Measurements from ENCODE around the gene THOC5.

THOC5 gene

DNA sequence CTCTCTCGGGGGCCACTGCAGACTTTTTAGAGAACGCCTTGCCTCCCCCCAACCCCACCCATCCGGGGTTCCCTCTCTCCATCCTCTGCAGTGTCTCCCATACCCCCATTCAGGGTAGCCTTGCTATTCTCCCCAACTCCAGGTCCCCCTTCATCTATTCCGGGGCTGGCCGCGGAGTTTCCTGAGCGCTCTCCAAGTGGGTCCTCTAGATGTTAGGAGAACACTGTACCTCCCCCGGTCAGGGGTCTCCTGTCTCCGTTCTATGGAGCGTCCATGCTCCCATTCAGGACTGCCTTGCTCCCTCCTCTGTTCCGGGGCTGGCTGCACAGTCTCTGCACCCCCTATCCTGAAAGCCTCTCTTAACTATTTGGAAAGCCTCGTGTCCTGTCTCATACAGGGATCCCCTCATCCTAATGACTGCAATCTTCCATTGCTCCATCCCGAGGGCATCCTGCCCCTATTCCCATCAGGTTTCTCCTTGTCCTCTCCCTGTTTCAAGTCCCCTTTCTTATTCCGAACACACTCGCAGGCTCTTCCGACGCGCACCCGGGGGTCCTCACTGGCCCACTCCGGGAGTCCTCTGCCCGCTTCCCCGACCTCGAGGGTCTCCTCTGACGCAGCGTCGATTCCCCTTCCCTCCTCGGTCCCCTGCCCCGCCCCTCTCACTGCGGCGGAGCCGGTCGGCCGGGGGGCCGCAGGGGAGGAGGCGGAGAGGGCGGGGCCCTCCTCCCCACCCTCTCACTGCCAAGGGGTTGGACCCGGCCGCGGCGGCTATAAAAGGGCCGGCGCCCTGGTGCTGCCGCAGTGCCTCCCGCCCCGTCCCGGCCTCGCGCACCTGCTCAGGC lies 73.9 kb downstream of the THOC5 start, which contains the start of gene NEFH:
Gene NEFH (plus strand): TSS at position 802 of the 845 bp plus-strand sequence. CDS start 45 bp downstream, outside the sequence.
- Mint-ChIP-seq H3K4me1 (peaks cover 10% of the 10 kb centered on the region), H3K27ac (peak within 1 kb of the TSS; percentile 57), H3K4me3 (peak within 1 kb of the TSS; percentile 77), H3K27me3 (peaks cover 50% of the 10 kb centered on the region), H3K9me3 (no peaks in the 10 kb centered on the region), H3K36me3 (ENCODE audit: low read depth) (no peaks in the 10 kb centered on the region)
- DNase-seq, result no peak
- no peak for ATAC-seq

DNA sequence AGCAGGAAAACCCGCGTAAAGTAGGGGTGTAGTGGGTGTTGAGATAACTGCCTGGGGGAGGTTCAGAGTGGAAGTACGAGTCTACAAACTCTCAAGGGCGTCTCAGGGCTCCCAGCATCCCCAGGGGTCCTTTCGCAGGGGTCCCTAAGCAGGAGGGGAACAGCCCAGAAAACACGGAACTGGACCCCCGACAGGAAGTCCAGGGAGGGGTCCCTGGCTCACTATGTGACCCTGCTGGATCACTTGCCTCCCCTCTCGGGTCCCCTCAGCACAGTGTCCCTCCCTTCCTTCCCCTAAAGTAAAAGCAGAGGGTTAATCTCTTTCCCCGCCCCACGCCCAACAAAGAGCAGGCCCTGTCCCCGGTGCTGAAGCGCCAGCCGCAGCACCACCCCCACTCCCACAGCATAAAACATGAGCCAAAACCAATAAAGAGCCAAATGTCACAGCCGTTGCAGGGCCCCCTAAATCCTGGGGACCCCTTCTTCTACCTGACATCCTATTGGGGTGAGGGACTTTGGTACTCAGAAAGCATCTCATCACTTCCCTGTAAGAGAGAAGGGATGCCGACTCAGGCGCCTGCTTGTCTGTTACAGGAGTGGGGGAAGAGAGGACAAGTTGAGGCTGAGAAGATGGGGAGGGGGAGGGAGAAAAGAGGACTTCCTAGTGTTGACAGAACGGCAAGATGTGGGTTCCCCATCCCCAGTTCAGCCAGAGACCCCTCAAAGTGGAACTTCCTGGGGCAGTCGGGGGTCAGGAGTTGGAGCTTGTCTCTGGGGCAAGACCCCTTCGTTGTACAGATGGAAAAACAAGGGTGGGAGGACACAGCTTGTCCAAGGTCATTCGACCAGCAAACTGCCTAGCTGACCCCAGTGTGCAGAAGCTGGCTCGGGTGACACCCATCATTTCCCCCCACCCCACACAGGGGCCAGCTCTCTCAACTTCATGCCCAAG lies 75.0 kb downstream of the THOC5 start:
- Mint-ChIP-seq H3K27me3 (peaks cover 50% of the 10 kb centered on the region), H3K36me3 (ENCODE audit: low read depth) (no peaks in the 10 kb centered on the region), H3K4me3 (no peak overlapping the region), H3K9me3 (no peaks in the 10 kb centered on the region), H3K4me1 (peaks cover 10% of the 10 kb centered on the region), H3K27ac (no peak overlapping the region)
- no peak for ATAC-seq
- DNase-seq, result peak; percentile 25

DNA sequence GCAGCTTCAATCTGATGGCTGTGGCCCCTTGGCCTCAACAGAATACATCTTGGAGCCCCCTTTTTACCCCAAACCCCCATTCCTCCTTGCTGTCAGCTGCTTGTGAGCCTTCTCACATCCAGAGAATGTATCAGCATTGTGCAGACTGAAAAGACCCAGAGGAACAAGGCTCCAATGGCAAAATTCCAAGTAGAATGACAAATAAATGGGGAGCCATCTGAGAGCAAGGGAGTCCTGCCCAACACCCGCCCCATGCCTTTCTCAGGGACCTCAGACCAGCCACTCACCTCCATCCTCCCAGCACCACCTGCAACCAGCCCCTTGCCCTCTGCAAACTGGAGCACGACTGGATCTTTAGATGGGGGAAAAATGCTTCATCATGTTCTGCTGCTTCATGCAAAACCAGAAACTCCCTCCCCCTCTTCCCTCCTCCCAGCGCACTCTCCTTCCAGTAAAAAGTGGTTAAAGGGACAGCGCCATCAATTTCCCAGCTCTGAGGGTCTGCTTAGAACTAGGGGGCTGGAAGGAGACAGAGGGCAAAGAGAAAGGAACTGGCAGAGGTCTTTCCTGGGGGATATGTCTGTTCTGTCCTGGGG lies 75.7 kb downstream of the THOC5 start:
- H3K27me3 Mint-ChIP-seq, result peaks cover 50% of the 10 kb centered on the region
- H3K27ac Mint-ChIP-seq, result no peak overlapping the region
- peaks cover 10% of the 10 kb centered on the region for H3K4me1 Mint-ChIP-seq
- H3K9me3 Mint-ChIP-seq, result no peaks in the 10 kb centered on the region
- DNase-seq (no peak), ATAC-seq (no peak)
- no peaks in the 10 kb centered on the region for H3K36me3 Mint-ChIP-seq (ENCODE audit: low read depth)
- no peak overlapping the region for H3K4me3 Mint-ChIP-seq

DNA sequence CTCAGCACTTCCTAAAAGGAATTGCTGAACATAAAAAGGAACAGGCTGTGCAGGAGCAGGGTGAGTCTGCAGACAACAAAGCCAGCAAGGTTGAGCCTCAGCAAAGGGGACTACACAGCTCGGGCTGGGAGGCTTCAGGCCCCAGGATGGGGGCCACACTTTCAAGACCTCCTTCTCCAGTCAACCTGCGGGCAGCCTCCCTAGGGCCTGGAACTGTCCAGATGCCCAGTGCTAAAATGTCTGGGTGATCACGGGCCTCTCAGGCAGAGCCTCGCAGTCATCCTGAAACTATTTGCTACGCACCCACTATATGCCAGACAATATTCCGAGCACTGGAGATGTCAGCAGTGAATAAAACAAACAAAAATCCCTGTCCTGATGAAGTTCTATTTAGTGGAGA lies 77.4 kb downstream of the THOC5 start:
- H3K4me1 Mint-ChIP-seq, result peaks cover 4% of the 10 kb centered on the region
- ATAC-seq, result no peak
- H3K36me3 Mint-ChIP-seq (ENCODE audit: low read depth), result no peaks in the 10 kb centered on the region
- H3K9me3 Mint-ChIP-seq, result no peaks in the 10 kb centered on the region
- no peak overlapping the region for H3K27ac Mint-ChIP-seq
- no peak overlapping the region for H3K4me3 Mint-ChIP-seq
- peaks cover 45% of the 10 kb centered on the region for H3K27me3 Mint-ChIP-seq
- DNase-seq, result no peak

DNA sequence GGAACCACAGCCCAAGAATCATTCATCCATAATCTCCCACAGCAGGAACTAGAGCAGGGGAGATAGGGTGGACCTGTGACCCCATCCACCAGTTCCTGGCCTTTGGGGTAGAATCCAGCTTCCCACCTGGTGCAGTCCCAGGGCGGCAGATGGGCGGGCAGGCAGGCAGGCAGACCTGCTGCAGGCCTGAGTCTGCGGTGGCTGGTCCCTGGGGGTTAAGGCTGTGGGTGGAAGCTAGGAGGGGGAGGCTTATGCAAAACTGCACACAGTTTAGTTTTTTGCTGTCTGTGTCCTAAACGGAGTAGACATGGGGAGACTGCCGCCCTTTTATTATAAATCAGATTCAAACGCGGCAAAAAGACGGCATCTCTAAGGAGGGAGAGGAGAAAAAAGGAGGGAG lies 78.0 kb downstream of the THOC5 start:
- ATAC-seq (no peak), DNase-seq (no peak)
- Mint-ChIP-seq H3K4me1 (peaks cover 3% of the 10 kb centered on the region), H3K9me3 (no peaks in the 10 kb centered on the region), H3K4me3 (no peak overlapping the region), H3K27ac (no peak overlapping the region), H3K36me3 (ENCODE audit: low read depth) (no peaks in the 10 kb centered on the region), H3K27me3 (peaks cover 49% of the 10 kb centered on the region)

DNA sequence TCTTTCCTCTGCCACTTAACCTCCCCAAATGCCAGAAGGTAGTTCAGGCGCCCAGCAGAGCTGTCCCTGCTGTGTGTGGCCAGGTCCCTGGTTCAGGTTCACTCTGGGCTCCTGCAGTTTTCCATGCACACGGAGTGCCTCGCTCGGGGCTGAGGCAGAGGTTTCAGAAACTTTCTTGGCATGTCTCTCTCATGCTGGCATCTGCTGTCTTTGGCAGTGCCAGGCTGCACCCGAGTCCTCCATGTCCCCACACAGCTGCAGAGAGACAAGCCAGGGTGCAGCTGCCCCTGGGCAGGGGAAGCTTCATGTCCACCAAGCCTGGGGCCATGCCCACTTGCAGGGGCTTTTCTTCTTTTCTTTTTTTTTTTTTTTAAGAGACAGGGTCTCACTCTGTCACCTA lies 80.6 kb downstream of the THOC5 start:
- Mint-ChIP-seq H3K27ac (no peak overlapping the region), H3K27me3 (peaks cover 37% of the 10 kb centered on the region), H3K9me3 (no peaks in the 10 kb centered on the region), H3K36me3 (ENCODE audit: low read depth) (no peaks in the 10 kb centered on the region), H3K4me3 (no peak overlapping the region), H3K4me1 (no peaks in the 10 kb centered on the region)
- DNase-seq (no peak), ATAC-seq (no peak)

DNA sequence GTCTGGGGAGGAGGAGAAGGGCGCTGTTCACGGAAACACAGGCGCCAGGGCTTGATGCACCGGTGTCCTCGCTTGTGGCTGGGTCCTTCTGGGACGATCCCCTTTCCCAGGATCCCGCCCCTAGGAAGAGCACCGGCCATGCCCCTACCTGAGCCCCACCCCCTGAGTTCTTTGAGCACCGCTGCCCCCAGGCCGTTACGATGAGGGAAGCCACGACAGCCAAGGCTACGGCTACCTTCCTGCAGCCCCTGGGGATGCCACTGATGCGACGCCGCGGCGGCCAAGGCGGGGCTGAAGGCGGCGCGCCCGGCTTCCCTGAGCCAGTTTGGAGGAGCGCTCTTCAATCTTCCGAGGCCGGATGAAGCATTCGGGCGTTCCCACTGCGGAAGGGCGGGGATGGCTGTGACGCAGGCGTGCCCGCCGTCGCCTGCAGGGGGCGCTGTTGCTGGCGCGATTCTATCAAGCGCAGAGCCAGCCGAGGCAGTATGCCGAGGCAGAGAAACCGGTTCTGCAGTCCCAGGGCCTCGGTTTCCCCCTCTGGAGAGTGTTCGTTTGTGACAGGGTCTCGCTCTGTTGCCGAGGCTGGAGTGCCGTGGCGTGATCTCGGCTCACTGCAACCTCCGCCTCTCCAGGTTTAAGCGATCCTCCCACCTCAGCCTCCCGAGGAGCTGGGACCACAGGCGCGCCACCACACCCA lies 83.2 kb downstream of the THOC5 start:
- no peaks in the 10 kb centered on the region for H3K9me3 Mint-ChIP-seq
- ATAC-seq (peak; percentile 85), DNase-seq (peak; percentile 88)
- H3K4me3 Mint-ChIP-seq, result peak overlapping the region; percentile 60
- no peaks in the 10 kb centered on the region for H3K4me1 Mint-ChIP-seq
- H3K27me3 Mint-ChIP-seq, result peaks cover 20% of the 10 kb centered on the region
- H3K36me3 Mint-ChIP-seq (ENCODE audit: low read depth), result no peaks in the 10 kb centered on the region
- no peak overlapping the region for H3K27ac Mint-ChIP-seq

DNA sequence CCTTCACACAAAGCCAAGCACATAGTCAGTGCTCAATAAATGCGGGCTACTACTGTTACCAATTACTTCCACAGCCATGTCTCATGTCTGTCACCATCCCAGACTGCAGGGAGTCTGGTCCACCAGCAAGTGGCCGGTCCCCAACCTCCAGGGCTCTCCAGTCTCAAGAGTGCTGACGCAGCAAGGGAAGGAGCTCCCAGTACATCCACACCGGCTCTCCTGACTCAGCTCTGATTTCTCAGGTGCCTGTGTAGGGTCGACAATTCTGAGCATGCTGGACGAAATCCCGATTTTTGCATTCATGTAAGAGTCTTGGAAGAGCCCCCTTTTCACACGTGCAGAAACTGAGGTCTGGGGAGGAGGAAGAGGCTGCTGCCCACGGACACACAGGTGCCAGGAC lies 83.8 kb downstream of the THOC5 start:
- ATAC-seq (no peak), DNase-seq (no peak)
- H3K4me3 Mint-ChIP-seq, result peak overlapping the region; percentile 42
- no peaks in the 10 kb centered on the region for H3K36me3 Mint-ChIP-seq (ENCODE audit: low read depth)
- no peak overlapping the region for H3K27ac Mint-ChIP-seq
- no peaks in the 10 kb centered on the region for H3K4me1 Mint-ChIP-seq
- H3K9me3 Mint-ChIP-seq, result no peaks in the 10 kb centered on the region
- peaks cover 20% of the 10 kb centered on the region for H3K27me3 Mint-ChIP-seq

DNA sequence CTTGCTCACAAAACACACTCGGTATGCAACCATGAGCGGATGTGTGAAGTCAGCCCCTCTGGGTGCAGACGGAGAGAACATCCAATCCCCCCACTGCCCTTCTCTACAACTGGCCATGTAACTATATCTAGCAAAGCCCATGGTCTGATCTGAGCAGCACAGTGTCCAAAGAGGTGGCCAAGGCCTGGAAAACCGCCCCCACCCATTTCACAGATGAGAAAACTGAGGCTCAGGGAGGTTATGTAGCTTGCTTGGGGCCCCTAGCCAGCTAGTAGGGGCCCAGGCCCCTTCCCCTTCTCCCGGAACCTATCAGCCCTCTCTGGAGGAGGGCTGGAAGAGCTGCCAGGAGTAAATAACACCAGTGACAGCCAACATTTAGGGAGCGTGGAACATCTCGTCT lies 89.0 kb downstream of the THOC5 start:
- ATAC-seq (no peak), DNase-seq (no peak)
- H3K27ac Mint-ChIP-seq, result no peak overlapping the region
- no peaks in the 10 kb centered on the region for H3K36me3 Mint-ChIP-seq (ENCODE audit: low read depth)
- H3K9me3 Mint-ChIP-seq, result no peaks in the 10 kb centered on the region
- H3K27me3 Mint-ChIP-seq, result peaks cover 3% of the 10 kb centered on the region
- H3K4me1 Mint-ChIP-seq, result no peaks in the 10 kb centered on the region
- H3K4me3 Mint-ChIP-seq, result no peak overlapping the region

DNA sequence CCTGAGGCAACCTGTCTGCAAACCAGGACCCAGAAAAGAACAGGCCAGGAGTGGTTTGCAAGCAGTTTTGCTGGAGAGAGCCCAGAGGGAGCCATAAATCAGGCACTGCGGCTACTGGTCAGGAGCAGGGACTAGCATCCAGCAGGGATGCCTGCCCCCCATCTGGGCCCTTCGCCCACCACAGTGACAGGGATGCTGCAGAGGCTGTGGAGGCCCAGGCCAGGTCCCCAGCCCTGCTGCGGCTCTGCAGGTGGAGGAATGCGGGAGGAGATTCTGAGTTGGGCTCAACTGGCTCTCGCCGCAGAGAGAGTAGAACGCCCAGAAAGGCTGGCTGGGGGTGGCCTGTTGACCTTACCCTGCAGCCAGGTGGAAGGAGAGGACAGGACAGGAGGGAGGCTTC lies 89.9 kb downstream of the THOC5 start:
- H3K4me1 Mint-ChIP-seq, result no peaks in the 10 kb centered on the region
- H3K36me3 Mint-ChIP-seq (ENCODE audit: low read depth), result no peaks in the 10 kb centered on the region
- H3K4me3 Mint-ChIP-seq, result no peak overlapping the region
- H3K27me3 Mint-ChIP-seq, result no peaks in the 10 kb centered on the region
- no peak for DNase-seq
- H3K27ac Mint-ChIP-seq, result no peak overlapping the region
- H3K9me3 Mint-ChIP-seq, result no peaks in the 10 kb centered on the region
- ATAC-seq, result no peak

DNA sequence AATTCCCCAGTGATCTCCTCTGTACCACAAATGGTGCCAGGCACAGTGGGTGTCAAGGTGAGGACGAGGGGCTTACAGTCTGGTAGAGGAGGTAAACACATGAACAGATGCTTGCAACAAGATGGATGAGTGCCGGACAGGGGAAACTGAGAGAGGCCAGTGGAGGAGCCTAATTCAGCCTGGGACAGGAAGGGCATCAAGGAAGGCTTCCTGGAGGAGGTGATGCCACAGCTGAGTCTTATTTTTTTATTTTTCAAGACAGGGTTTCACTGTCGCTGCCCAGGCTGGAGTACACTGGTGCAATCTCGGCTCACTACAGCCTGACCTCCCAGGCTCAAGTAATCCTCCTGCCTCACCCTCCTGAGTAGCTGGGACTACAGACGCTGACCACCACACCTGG lies 92.3 kb downstream of the THOC5 start:
- no peaks in the 10 kb centered on the region for H3K4me1 Mint-ChIP-seq
- H3K27ac Mint-ChIP-seq, result no peak overlapping the region
- no peaks in the 10 kb centered on the region for H3K36me3 Mint-ChIP-seq (ENCODE audit: low read depth)
- DNase-seq, result no peak
- H3K27me3 Mint-ChIP-seq, result no peaks in the 10 kb centered on the region
- no peaks in the 10 kb centered on the region for H3K9me3 Mint-ChIP-seq
- no peak overlapping the region for H3K4me3 Mint-ChIP-seq
- ATAC-seq, result no peak

DNA sequence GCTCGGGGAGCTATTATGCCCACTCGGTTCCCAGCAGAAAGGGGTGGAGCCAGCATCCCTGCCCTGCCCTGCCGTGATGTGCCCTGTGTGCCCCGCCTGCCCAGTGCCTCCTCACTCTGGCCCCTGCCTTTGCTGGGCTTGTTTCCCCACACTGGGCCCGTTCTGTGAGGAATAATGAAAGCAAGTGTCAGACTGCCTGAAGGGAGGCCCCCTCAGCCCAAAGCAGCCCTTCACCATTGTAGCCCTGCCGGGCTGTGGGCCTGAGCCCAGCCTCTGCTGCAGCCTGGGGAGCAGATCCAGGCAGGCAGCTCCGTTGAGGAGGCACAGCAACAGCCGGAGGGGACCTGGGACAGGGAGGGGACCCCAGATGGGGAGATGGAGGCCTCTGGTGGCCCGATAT lies 93.8 kb downstream of the THOC5 start:
- no peak for ATAC-seq
- Mint-ChIP-seq H3K4me1 (no peaks in the 10 kb centered on the region), H3K4me3 (no peak overlapping the region), H3K9me3 (no peaks in the 10 kb centered on the region), H3K36me3 (ENCODE audit: low read depth) (no peaks in the 10 kb centered on the region), H3K27ac (no peak overlapping the region), H3K27me3 (no peaks in the 10 kb centered on the region)
- no peak for DNase-seq

DNA sequence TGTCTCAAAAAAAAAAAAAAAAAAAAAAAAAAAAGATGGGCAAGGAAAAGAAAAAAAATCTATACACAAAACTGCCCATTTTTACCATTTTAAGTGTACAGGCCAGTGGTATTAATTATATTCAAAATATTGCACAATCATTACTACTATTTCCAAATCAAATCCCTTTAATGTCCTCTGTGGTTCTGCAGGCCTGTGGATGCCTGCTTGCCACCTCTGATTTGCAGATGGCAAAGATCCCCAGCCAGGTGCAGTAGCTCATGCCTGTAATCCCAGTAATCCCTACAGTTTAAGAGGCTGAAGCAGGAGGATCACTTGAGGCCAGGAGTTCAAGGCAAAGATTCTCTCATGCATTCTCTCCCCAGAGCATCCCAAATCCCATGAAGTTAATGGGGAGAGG lies 95.0 kb downstream of the THOC5 start:
- Mint-ChIP-seq H3K4me1 (no peaks in the 10 kb centered on the region), H3K9me3 (no peaks in the 10 kb centered on the region), H3K4me3 (no peak overlapping the region), H3K36me3 (ENCODE audit: low read depth) (no peaks in the 10 kb centered on the region), H3K27ac (no peak overlapping the region), H3K27me3 (no peaks in the 10 kb centered on the region)
- ATAC-seq (no peak), DNase-seq (no peak)

DNA sequence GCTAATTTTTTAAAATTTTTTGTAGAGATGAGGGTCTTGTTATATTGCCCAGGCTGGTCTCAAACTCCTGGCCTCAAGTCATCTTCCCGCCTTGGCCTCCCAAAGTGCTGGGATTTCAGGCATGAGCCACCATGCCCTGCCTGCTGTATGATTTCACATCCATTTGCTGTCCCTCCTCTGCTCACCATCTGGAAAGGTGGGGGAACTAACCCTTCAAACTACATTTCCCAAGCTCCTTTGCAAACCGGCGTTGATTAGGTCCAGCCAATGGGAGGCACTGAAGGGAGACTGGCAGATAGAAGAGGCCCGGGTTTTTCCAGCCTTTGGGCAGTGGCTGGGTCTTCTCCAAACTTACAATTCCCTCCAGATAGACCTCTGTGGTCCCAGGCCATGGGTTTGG lies 95.8 kb downstream of the THOC5 start:
- ATAC-seq, result peak; percentile 54
- Mint-ChIP-seq H3K9me3 (no peaks in the 10 kb centered on the region), H3K27me3 (no peaks in the 10 kb centered on the region), H3K4me3 (no peak overlapping the region), H3K27ac (no peak overlapping the region), H3K36me3 (ENCODE audit: low read depth) (no peaks in the 10 kb centered on the region), H3K4me1 (no peaks in the 10 kb centered on the region)
- DNase-seq, result peak; percentile 21

Measured in activated naive CD8-positive, alpha-beta T cell treated with anti-CD3 and anti-CD28 coated beads, Interleukin-2, amount 50 U/mL, for 24 hours (primary cell).